Naive thymus-derived CD4-positive, alpha-beta T cell (primary cell): ENCODE results near the gene C11orf58. TPM values are rescaled to one million over a fixed set of nuclear protein-coding genes. Genes with fewer than 3 reads are reported as not detected.

Experiments
- ATAC-seq: fragments of 150-1000 bp; cut with Tn5 transposase; 2 replicates; pipeline ENCODE4 v1.10.0; 2021; ENCODE audit warnings: mild to moderate bottlenecking, moderate library complexity
- CTCF ChIA-PET: fragments of 350-600 bp; sonication (Branson Sonifier 250); formaldehyde crosslinking; loops from one replicate; lab custom pipeline; 2021; ENCODE audit warnings: antibody characterized with exemption; lab: Charles Lee
- POLR2A ChIA-PET: fragments of 350-600 bp; sonication (Branson Sonifier 250); formaldehyde crosslinking; loops from one replicate; lab custom pipeline; 2021; ENCODE audit warnings: antibody characterized with exemption, inconsistent platforms; lab: Charles Lee
- DNase-seq, 9 donors: peaks; one replicate each; pipeline versions ENCODE4 v3.0.0 to v3.0.0-alpha.2; 2020 to 2022; ENCODE audit warnings: mixed read lengths in 1 of 9
- H3K27ac ChIP-seq: one replicate; pipeline ENCODE4 v1.7.0; 2013; ENCODE audit warnings: mild to moderate bottlenecking, low read depth, low read length, moderate library complexity
- H3K27me3 ChIP-seq, 2 donors: one replicate each; pipeline ENCODE4 v1.7.0; 2013; ENCODE audit warnings: low read length in 2 of 2, mild to moderate bottlenecking in 2 of 2, moderate library complexity in 2 of 2; ENCODE audit not compliant: control insufficient read depth in 2 of 2, insufficient read depth in 2 of 2
- H3K36me3 ChIP-seq, 3 experiments: 1 replicate in 2 of 3; 2 replicates in 1 of 3; pipeline ENCODE4 v1.7.0; 2013; ENCODE audit warnings: low read length in 3 of 3, mild to moderate bottlenecking in 3 of 3, moderate library complexity in 1 of 3; ENCODE audit not compliant: insufficient read depth in 3 of 3, control insufficient read depth in 2 of 3
- H3K4me1 ChIP-seq, 2 donors: one replicate each; pipeline ENCODE4 v1.7.0; 2013; ENCODE audit warnings: low read length in 2 of 2, mild to moderate bottlenecking in 2 of 2, moderate library complexity in 1 of 2; ENCODE audit not compliant: control insufficient read depth in 2 of 2, insufficient read depth in 2 of 2
- H3K4me3 ChIP-seq: 2 replicates; pipeline ENCODE4 v1.7.0; 2013; ENCODE audit warnings: mild to moderate bottlenecking, low read length
- H3K9me3 ChIP-seq, 3 experiments: 1 replicate in 2 of 3; 2 replicates in 1 of 3; pipeline ENCODE4 v1.7.0; 2013; ENCODE audit warnings: low read length in 3 of 3; ENCODE audit not compliant: control insufficient read depth in 2 of 3
- H3K27ac Mint-ChIP-seq, 9 donors: one replicate each; pipeline ENCODE4 v1.8.0; 2020 to 2022; ENCODE audit warnings: mixed read lengths in 9 of 9, mild to moderate bottlenecking in 8 of 9, moderate library complexity in 5 of 9, inconsistent platforms in 2 of 9
- H3K27me3 Mint-ChIP-seq, 5 donors: one replicate each; pipeline ENCODE4 v1.8.0; 2021 to 2022; ENCODE audit warnings: mixed read lengths in 5 of 5, mild to moderate bottlenecking in 1 of 5
- H3K36me3 Mint-ChIP-seq, 5 donors: one replicate each; pipeline ENCODE4 v1.8.0; 2020 to 2022; ENCODE audit warnings: mixed read lengths in 5 of 5, mild to moderate bottlenecking in 3 of 5, inconsistent platforms in 1 of 5
- H3K4me1 Mint-ChIP-seq, 7 donors: one replicate each; pipeline ENCODE4 v1.8.0; 2020 to 2022; ENCODE audit warnings: mixed read lengths in 7 of 7, mild to moderate bottlenecking in 3 of 7, inconsistent platforms in 1 of 7
- H3K4me3 Mint-ChIP-seq, 10 donors: one replicate each; pipeline ENCODE4 v1.8.0; 2020 to 2022; ENCODE audit warnings: mild to moderate bottlenecking in 10 of 10, mixed read lengths in 10 of 10, moderate library complexity in 6 of 10, inconsistent platforms in 2 of 10
- H3K9me3 Mint-ChIP-seq, 11 donors: one replicate each; pipeline ENCODE4 v1.8.0; 2020 to 2022; ENCODE audit warnings: mixed read lengths in 11 of 11, mild to moderate bottlenecking in 4 of 11, inconsistent platforms in 1 of 11, moderate library complexity in 1 of 11
- intact Hi-C, 2 donors: fragments of 100-400 bp; cut with micrococcal nuclease; formaldehyde crosslinking; loops; one replicate each; pipeline ENCODE4 v1.15.1; 2023
- polyA plus RNA-seq, 2 donors: library from polyadenylated mRNA; unstranded; fragments of 300-500 nt; fragmentation: Illumina TruSeq; gene quantifications; one replicate each; pipeline ENCODE4 v1.2.3, GENCODE V29; 2021
- total RNA-seq, 6 experiments: library from RNA in 5 of 6; stranded (reverse) in 5 of 6; gene quantifications; 1 replicate in 5 of 6; 2 replicates in 1 of 6; pipeline ENCODE4 v1.2.3 and lab custom pipeline; 2021 to 2026

C11orf58 gene
- total and polyA plus RNA-seq, 7 experiments from 2014 or later = 116 to 260 (median 165) TPM

DNA sequence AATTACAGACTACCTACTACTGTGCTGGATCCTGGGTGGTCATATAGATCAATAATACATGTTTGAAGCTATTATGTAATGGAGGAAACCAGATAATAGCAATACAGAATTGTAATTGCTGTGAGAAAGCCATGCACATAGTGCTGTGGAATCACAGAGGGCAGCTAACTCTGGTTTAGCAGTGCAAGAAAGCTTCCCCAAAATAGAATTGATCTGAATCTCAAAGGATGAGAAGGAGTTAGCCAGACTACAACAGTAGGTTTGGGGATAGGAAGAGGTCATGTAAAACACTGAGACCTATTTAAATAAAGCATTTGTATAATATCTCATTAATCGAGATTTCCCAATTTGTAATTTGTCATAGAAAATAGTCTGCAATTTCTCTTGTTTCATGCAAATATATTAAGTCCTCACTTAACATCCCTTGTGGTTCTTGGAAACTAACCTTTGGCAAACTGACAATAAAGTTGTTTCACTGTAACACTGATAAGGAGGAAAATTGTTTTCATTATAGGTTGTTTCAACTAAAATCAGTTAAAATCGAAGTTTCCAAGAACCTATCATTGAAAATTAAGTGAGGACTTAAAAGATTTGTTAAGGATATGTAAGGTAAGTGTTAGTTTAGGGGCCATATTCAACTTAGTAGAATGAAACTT, 7.6 kb downstream of the C11orf58 start:
- no peaks in the 10 kb centered on the region for H3K27me3 ChIP-seq
- ChIA-PET CTCF (no interaction called here), POLR2A (no interaction called here)
- intact Hi-C loops = no loop called here
- H3K36me3 ChIP-seq = peaks cover 3 to 53% (median 13%) of the 10 kb centered on the region in 3 experiments
- H3K4me3 ChIP-seq = no peak overlapping the region
- DNase-seq = no peak
- peak overlapping the region; percentile 28 for H3K27ac ChIP-seq
- ATAC-seq = no peak
- Mint-ChIP-seq H3K27ac (peak overlapping the region in 5 of 9 donors; percentile 21 to 67 (median 51)), H3K4me3 (no peak overlapping the region), H3K9me3 (peaks cover 0 to 2% (median 0%) of the 10 kb centered on the region in 11 donors), H3K4me1 (peaks cover 13 to 76% (median 42%) of the 10 kb centered on the region in 7 donors), H3K36me3 (peaks cover 0 to 56% (median 31%) of the 10 kb centered on the region in 5 donors), H3K27me3 (no peaks in the 10 kb centered on the region)
- peaks cover 15 to 21% of the 10 kb centered on the region in 2 donors for H3K4me1 ChIP-seq
- no peaks in the 10 kb centered on the region for H3K9me3 ChIP-seq

DNA sequence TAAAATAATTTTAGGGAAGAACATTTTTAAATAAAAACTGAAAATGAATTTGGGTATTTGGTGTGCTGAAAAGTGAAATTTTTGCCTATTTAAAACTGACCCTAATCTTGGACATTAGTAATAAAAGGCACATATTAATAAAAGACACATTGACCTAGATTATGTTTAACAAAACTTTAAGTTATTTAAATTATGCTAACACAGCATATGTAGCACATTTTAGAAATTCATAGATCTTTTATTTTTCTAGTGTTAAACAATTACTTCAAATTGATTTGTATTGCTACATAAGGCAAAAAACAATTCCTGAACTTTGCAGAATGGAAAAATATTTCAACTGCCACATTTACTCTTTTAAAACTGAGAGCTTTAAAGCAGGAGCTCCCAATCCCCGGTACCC, 10.6 kb downstream of the C11orf58 start:
- H3K4me3 ChIP-seq = no peak overlapping the region
- no peaks in the 10 kb centered on the region for H3K27me3 ChIP-seq
- peak overlapping the region in 3 of 9 donors; percentile 16 to 59 (median 22) for H3K27ac Mint-ChIP-seq
- POLR2A ChIA-PET = interaction anchor here (3.6 kb wide), 1 partner anchor 10 kb away, joined by 26 read pairs; the partner anchor contains the start of gene C11orf58
- no peak overlapping the region for H3K4me3 Mint-ChIP-seq
- H3K27ac ChIP-seq = no peak overlapping the region
- no peak for ATAC-seq
- no peaks in the 10 kb centered on the region for H3K9me3 ChIP-seq
- H3K36me3 Mint-ChIP-seq = peaks cover 0 to 58% (median 36%) of the 10 kb centered on the region in 5 donors
- no peak for DNase-seq
- no peaks in the 10 kb centered on the region for H3K4me1 ChIP-seq
- peaks cover 12 to 48% (median 27%) of the 10 kb centered on the region in 7 donors for H3K4me1 Mint-ChIP-seq
- intact Hi-C loops = no loop called here
- CTCF ChIA-PET = no interaction called here
- H3K36me3 ChIP-seq = peaks cover 10 to 83% (median 18%) of the 10 kb centered on the region in 3 experiments
- H3K9me3 Mint-ChIP-seq = peaks cover 0 to 2% (median 0%) of the 10 kb centered on the region in 11 donors
- H3K27me3 Mint-ChIP-seq = no peaks in the 10 kb centered on the region

DNA sequence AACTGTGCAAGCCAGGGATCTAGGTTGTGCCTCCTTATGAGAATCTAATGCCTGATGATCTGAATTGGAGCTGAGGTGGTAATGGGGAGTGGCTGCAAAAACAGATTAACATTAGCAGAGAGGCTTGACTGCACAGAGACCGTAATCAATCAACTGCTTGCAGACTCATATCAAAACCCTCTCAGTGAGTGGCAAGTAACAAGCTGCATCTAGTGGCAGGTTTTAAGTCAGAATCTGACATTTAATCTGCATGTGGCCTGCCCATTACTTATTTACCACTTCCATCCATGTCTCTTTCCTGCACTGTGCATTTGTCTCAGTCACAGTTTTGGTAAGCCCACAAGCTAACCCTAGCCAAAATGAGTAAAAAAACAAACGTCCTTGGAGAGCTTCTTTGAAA, 11.2 kb downstream of the C11orf58 start:
- H3K9me3 ChIP-seq = no peaks in the 10 kb centered on the region
- ATAC-seq (no peak), DNase-seq (no peak)
- POLR2A ChIA-PET = interaction anchor here (3.6 kb wide), 1 partner anchor 11 kb away, joined by 26 read pairs; the partner anchor contains the start of gene C11orf58
- intact Hi-C loops = no loop called here
- peaks cover 2 to 55% (median 34%) of the 10 kb centered on the region in 5 donors for H3K36me3 Mint-ChIP-seq
- H3K27ac ChIP-seq = no peak overlapping the region
- H3K36me3 ChIP-seq = peaks cover 12 to 85% (median 18%) of the 10 kb centered on the region in 3 experiments
- H3K4me1 Mint-ChIP-seq = peaks cover 7 to 42% (median 22%) of the 10 kb centered on the region in 7 donors
- peaks cover 0 to 2% (median 0%) of the 10 kb centered on the region in 11 donors for H3K9me3 Mint-ChIP-seq
- H3K4me3 Mint-ChIP-seq = no peak overlapping the region
- no peaks in the 10 kb centered on the region for H3K27me3 Mint-ChIP-seq
- H3K4me1 ChIP-seq = no peaks in the 10 kb centered on the region
- no peaks in the 10 kb centered on the region for H3K27me3 ChIP-seq
- no peak overlapping the region for H3K4me3 ChIP-seq
- peak overlapping the region in 3 of 9 donors; percentile 16 to 59 (median 50) for H3K27ac Mint-ChIP-seq
- CTCF ChIA-PET = no interaction called here

DNA sequence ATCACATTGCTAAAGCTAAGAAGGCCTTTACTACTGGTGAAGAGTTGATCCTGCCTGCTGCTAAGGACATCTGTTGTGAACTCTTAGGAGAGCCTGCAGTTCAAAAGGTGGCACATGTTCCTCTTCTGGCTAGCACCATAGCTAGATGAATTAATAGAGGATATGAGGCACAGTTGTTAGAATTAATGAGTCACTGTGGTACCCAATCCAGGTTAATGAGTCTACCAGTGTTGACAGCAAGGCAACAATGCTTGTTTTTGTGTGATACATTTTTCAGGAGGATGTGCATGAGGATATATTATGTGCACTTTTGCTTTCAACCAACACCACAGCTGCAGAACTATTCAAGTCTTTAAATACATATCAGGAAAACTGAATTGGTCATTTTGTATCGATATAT, 12.0 kb downstream of the C11orf58 start:
- Mint-ChIP-seq H3K4me1 (peaks cover 3 to 35% (median 14%) of the 10 kb centered on the region in 7 donors), H3K4me3 (no peak overlapping the region), H3K36me3 (peaks cover 3 to 51% (median 34%) of the 10 kb centered on the region in 5 donors), H3K9me3 (peaks cover 0 to under 1% (median 0%) of the 10 kb centered on the region in 11 donors), H3K27me3 (no peaks in the 10 kb centered on the region), H3K27ac (no peak overlapping the region)
- no peaks in the 10 kb centered on the region for H3K4me1 ChIP-seq
- intact Hi-C loops = no loop called here
- ATAC-seq (no peak), DNase-seq (no peak)
- no peaks in the 10 kb centered on the region for H3K9me3 ChIP-seq
- H3K36me3 ChIP-seq = peaks cover 15 to 86% (median 18%) of the 10 kb centered on the region in 3 experiments
- ChIA-PET CTCF (no interaction called here), POLR2A (interaction anchor here (3.6 kb wide), 1 partner anchor 12 kb away, joined by 26 read pairs; the partner anchor contains the start of gene C11orf58)
- H3K27ac ChIP-seq = no peak overlapping the region
- H3K27me3 ChIP-seq = no peaks in the 10 kb centered on the region
- no peak overlapping the region for H3K4me3 ChIP-seq

DNA sequence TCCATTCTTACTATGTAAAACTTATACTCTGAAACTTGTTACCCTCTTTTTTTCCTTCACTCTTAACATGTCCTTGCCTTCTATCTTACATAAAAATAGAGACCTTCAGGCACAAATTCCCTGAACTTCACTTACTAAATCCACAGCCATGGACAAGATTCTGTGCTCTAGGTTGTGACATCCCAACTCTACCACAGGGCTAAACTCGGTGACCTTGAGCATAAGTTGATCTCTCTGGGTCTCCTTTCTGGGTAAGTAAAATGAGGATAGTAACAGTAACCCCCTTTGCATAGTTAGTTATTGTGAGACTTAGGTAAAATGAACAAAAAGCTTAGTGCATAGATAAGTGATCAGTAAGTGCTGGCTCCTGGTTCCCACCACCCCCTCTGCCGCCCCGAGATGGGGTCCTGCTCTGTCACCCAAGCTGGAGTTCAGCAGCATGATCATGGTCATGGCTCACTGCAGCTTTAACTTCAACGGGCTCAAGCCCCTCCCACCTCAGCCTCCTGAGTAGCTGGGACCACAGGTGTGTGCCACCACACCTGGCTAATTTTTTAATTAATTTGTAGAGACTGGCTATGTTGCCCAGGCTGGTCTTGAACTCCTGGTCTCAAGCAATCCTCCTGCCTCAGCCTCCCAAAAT, 20.1 kb downstream of the C11orf58 start:
- intact Hi-C loops = no loop called here
- Mint-ChIP-seq H3K4me1 (peaks cover 6 to 21% (median 16%) of the 10 kb centered on the region in 7 donors), H3K36me3 (peaks cover 3 to 33% (median 22%) of the 10 kb centered on the region in 5 donors), H3K4me3 (no peak overlapping the region), H3K9me3 (peaks cover 0 to 3% (median 0%) of the 10 kb centered on the region in 11 donors), H3K27ac (peak overlapping the region in 3 of 9 donors; percentile 64 to 71 (median 68)), H3K27me3 (no peaks in the 10 kb centered on the region)
- H3K27ac ChIP-seq = no peak overlapping the region
- no peaks in the 10 kb centered on the region for H3K4me1 ChIP-seq
- no peak for DNase-seq
- CTCF ChIA-PET = no interaction called here
- peaks cover 4 to 37% (median 5%) of the 10 kb centered on the region in 3 experiments for H3K36me3 ChIP-seq
- POLR2A ChIA-PET = no interaction called here
- H3K27me3 ChIP-seq = no peaks in the 10 kb centered on the region
- ATAC-seq = no peak
- no peak overlapping the region for H3K4me3 ChIP-seq
- H3K9me3 ChIP-seq = no peaks in the 10 kb centered on the region

DNA sequence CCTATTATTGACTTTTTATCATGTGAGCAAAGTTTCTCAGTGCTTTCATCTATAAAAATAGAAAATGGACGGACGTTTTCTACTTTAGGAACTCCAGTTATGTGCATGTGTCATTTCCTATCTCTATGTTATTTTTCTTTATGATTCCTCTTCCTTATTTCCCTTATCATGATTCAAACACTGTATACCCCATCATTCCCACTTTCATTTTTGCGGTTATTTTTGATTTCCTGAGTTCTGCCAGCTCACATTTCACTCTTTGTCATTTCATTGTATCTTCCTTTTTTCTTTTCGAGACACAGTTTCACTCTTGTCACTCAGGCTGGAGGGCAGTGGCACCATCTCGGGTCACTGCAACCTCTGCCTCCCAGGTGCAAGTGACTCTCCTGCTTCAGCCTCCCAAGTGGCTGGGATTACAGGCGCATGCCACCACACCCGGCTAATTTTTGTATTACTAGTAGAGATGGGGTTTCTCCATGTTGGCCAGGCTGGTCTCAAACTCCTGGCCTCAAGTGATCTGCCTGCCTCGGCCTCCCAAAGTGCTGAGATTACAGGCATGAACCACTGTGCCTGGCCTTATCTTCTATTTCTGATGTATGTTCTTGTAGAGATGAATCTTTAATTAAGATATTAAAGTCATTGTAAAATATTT, 21.5 kb downstream of the C11orf58 start:
- peak overlapping the region in 8 of 9 donors; percentile 41 to 82 (median 71) for H3K27ac Mint-ChIP-seq
- ChIA-PET CTCF (no interaction called here), POLR2A (no interaction called here)
- Histone ChIP-seq H3K4me3 (no peak overlapping the region), H3K27me3 (no peaks in the 10 kb centered on the region), H3K9me3 (no peaks in the 10 kb centered on the region), H3K36me3 (peaks cover 0 to 23% (median 4%) of the 10 kb centered on the region in 3 experiments), H3K27ac (peak overlapping the region; percentile 22), H3K4me1 (no peaks in the 10 kb centered on the region)
- intact Hi-C loops = no loop called here
- peaks cover 0 to 3% (median 0%) of the 10 kb centered on the region in 11 donors for H3K9me3 Mint-ChIP-seq
- no peak for DNase-seq
- peak overlapping the region in 3 of 10 donors; percentile 0 to 9 (median 6) for H3K4me3 Mint-ChIP-seq
- H3K27me3 Mint-ChIP-seq = no peaks in the 10 kb centered on the region
- ATAC-seq = peak; percentile 16
- H3K36me3 Mint-ChIP-seq = peaks cover 0 to 24% (median 17%) of the 10 kb centered on the region in 5 donors
- peaks cover 6 to 21% (median 16%) of the 10 kb centered on the region in 7 donors for H3K4me1 Mint-ChIP-seq
